HepG2 (cell line): ENCODE data around the gene AHSG. TPM values are rescaled to one million over a fixed set of nuclear protein-coding genes. Genes with fewer than 3 reads are reported as not detected.
A peak's percentile ranks its signal among the peaks of the same experiment; 100 is the strongest.
"Not testable (repeated sequence)": the region's sequence is repeated elsewhere in the genome, so short reads cannot be mapped to it uniquely, and the experiment has no call there.

Experiments
- AHDC1 ChIP-seq: sonication (generic); formaldehyde crosslinking; IDR thresholded peaks from 2 replicates; pipeline ENCODE4 v1.5.1; 2020; ENCODE audit warnings: mild to moderate bottlenecking, missing genetic modification reagents, borderline replicate concordance
- CREM ChIP-seq, 2 experiments: sonication (generic) in 1 of 2; formaldehyde crosslinking in 1 of 2; IDR thresholded peaks; 2 replicates each; pipeline versions ENCODE4 v1.4.0 to v1.6.1; 2016 to 2020; ENCODE audit warnings: antibody characterized with exemption in 1 of 2, mild to moderate bottlenecking in 1 of 2, missing genetic modification reagents in 1 of 2
- FOXK1 ChIP-seq: sonication (generic); formaldehyde crosslinking; IDR thresholded peaks from 2 replicates; pipeline ENCODE4 v1.4.0; 2020; ENCODE audit warnings: low read depth, missing genetic modification reagents, borderline replicate concordance
- GABPA ChIP-seq, 2 experiments: IDR thresholded peaks; 2 replicates each; pipeline ENCODE4 v1.6.1; 2011 to 2016; ENCODE audit warnings: low read depth in 2 of 2, low read length in 1 of 2, missing biosample characterization in 1 of 2, missing genetic modification characterization in 1 of 2
- GABPB1 ChIP-seq: IDR thresholded peaks from 2 replicates; pipeline ENCODE4 v1.6.1; 2016; ENCODE audit warnings: mild to moderate bottlenecking, missing genetic modification reagents, moderate library complexity, missing compliant biosample characterization
- HIVEP1 ChIP-seq: sonication (generic); formaldehyde crosslinking; IDR thresholded peaks from 2 replicates; pipeline ENCODE4 v1.4.0; 2020; ENCODE audit warnings: mild to moderate bottlenecking, missing genetic modification reagents
- HOXA3 ChIP-seq: sonication (generic); formaldehyde crosslinking; IDR thresholded peaks from 2 replicates; pipeline ENCODE4 v1.5.0; 2020; ENCODE audit warnings: missing genetic modification reagents
- JUN ChIP-seq: sonication (generic); formaldehyde crosslinking; IDR thresholded peaks from 2 replicates; pipeline ENCODE4 v1.4.0; 2020; ENCODE audit warnings: mild to moderate bottlenecking, missing genetic modification reagents
- LCORL ChIP-seq, 2 experiments: fragments of 450-650 bp in 1 of 2; sonication (generic) in 1 of 2; formaldehyde crosslinking in 1 of 2; IDR thresholded peaks; 2 replicates each; pipeline versions ENCODE4 v1.5.0 to v1.6.1; 2017 to 2020; ENCODE audit warnings: antibody characterized with exemption in 1 of 2, missing genetic modification reagents in 1 of 2
- NR2F1 ChIP-seq, 2 experiments: fragments of 450-650 bp in 1 of 2; formaldehyde crosslinking in 1 of 2; IDR thresholded peaks; 2 replicates each; pipeline versions ENCODE4 v1.5.0 to v1.6.1; 2016 to 2020; ENCODE audit warnings: mild to moderate bottlenecking in 1 of 2, missing compliant biosample characterization in 1 of 2, missing genetic modification reagents in 1 of 2, moderate library complexity in 1 of 2
- POGK ChIP-seq: sonication (generic); formaldehyde crosslinking; conservative IDR thresholded peaks from 2 replicates; pipeline ENCODE4 v1.8.0; 2022; ENCODE audit warnings: mild to moderate bottlenecking, moderate library complexity, missing genetic modification reagents
- SOX6 ChIP-seq, 2 experiments: fragments of 450-650 bp in 1 of 2; sonication (generic) in 1 of 2; formaldehyde crosslinking in 1 of 2; IDR thresholded peaks; 2 replicates each; pipeline versions ENCODE4 v1.4.0 to v1.6.1; 2017 to 2020; ENCODE audit warnings: antibody characterized with exemption in 1 of 2, mild to moderate bottlenecking in 1 of 2, missing genetic modification reagents in 1 of 2
- TBL1XR1 ChIP-seq: fragments of 150-350 bp; IDR thresholded peaks from 2 replicates; pipeline ENCODE4 v1.6.1; 2014; ENCODE audit warnings: borderline replicate concordance, low read length; ENCODE audit not compliant: partially characterized antibody
- ZMYM3 ChIP-seq: sonication (generic); formaldehyde crosslinking; IDR thresholded peaks from 2 replicates; pipeline ENCODE4 v1.5.1; 2020; ENCODE audit warnings: mild to moderate bottlenecking, missing genetic modification reagents
- ZNF878 ChIP-seq: sonication (generic); formaldehyde crosslinking; IDR thresholded peaks from 2 replicates; pipeline ENCODE4 v1.8.1; 2023; ENCODE audit warnings: mild to moderate bottlenecking, missing genetic modification reagents, moderate library complexity
- ZSCAN9 ChIP-seq: IDR thresholded peaks from 2 replicates; pipeline ENCODE4 v1.6.1; 2016; ENCODE audit warnings: borderline replicate concordance
- polyA plus RNA-seq, 8 experiments: library from polyadenylated mRNA; depleted of rRNA in 3 of 8; stranded (reverse) in 7 of 8; unstranded in 1 of 8; fragments of >200 nt; fragmentation: Illumina TruSeq in 4 of 8; extraction: Trizol in 4 of 8; gene quantifications; 2 replicates each; pipeline versions ENCODE4 v1.2.1 to v1.2.3, GENCODE V29; 2011 to 2016; ENCODE audit warnings: low read depth in 4 of 8, missing spikeins in 1 of 8, mixed read lengths in 1 of 8; ENCODE audit not compliant: insufficient read depth in 1 of 8
- total RNA-seq, 5 experiments: library from RNA; depleted of rRNA; stranded (reverse); fragments of >200 nt; fragmentation: Illumina TruSeq; extraction: Trizol; gene quantifications; 2 replicates each; pipeline ENCODE4 v1.2.3, GENCODE V29; 2016; ENCODE audit warnings: low read depth in 1 of 5
- TF ChIP-seq, protein P1 (sequence below): sonication (generic); formaldehyde crosslinking; IDR thresholded peaks from 2 replicates; pipeline ENCODE4 v1.4.0; 2020; ENCODE audit warnings: missing genetic modification reagents, mild to moderate bottlenecking, borderline replicate concordance

AHSG gene
- total and polyA plus RNA-seq, 2 of the 13 experiments (the other 11 are each of a cell fraction or from before 2014, with no cell fraction given): 2,043 to 19,152 TPM

GRCh38 chr3:186634207-186634606 lies 21.3 kb downstream of the AHSG start (continued):
- TF ChIP-seq ZSCAN9 (CRISPR knock-in tag): peak; percentile 26; the same call in 1 of the 2 replicates
- TF ChIP-seq HOXA3 (CRISPR knock-in tag): peak; percentile 77; the same call in 1 of the 2 replicates
- peak; percentile 55; the same call in 1 of the 2 replicates for TF ChIP-seq HIVEP1 (CRISPR knock-in tag)
- peak; percentile 34; the same call in 1 of the 2 replicates for TF ChIP-seq GABPB1 (CRISPR knock-in tag)
- peak; percentile 84; the same call in 1 of the 2 replicates for TF ChIP-seq AHDC1 (CRISPR knock-in tag)
- TF ChIP-seq ZNF878 (CRISPR knock-in tag): peak; percentile 72; the same call in 1 of the 2 replicates
- TF ChIP-seq LCORL (IDR thresholded peaks at IDR 0.05); GABPA (IDR thresholded peaks at IDR 0.05; ENCODE audit: low read depth, low read length); CREM (CRISPR knock-in tag; IDR thresholded peaks at IDR 0.05); SOX6 (IDR thresholded peaks at IDR 0.05): not testable (repeated sequence)
- TF ChIP-seq LCORL (CRISPR knock-in tag; IDR thresholded peaks at IDR 0.05): peak; percentile 50; the same call in 1 of the 2 replicates
- TF ChIP-seq TBL1XR1: peak; percentile 93
- TF ChIP-seq GABPA (CRISPR knock-in tag; IDR thresholded peaks at IDR 0.05; ENCODE audit: low read depth): peak; percentile 36; the same call in 1 of the 2 replicates
- TF ChIP-seq CREM (IDR thresholded peaks at IDR 0.05): peak; percentile 66; the same call in 1 of the 2 replicates
- 0 out of 2 replicates have a peak, but pooled peaks have one; percentile 72 for TF ChIP-seq POGK (CRISPR knock-in tag)
- TF ChIP-seq SOX6 (CRISPR knock-in tag; IDR thresholded peaks at IDR 0.05): peak; percentile 97
- peak; percentile 92 for TF ChIP-seq FOXK1 (CRISPR knock-in tag)
- peak; percentile 40; the same call in 1 of the 2 replicates for TF ChIP-seq ZMYM3 (CRISPR knock-in tag)
- TF ChIP-seq JUN: 0 out of 2 replicates have a peak, but pooled peaks have one; percentile 56
- TF ChIP-seq, protein P1, sequence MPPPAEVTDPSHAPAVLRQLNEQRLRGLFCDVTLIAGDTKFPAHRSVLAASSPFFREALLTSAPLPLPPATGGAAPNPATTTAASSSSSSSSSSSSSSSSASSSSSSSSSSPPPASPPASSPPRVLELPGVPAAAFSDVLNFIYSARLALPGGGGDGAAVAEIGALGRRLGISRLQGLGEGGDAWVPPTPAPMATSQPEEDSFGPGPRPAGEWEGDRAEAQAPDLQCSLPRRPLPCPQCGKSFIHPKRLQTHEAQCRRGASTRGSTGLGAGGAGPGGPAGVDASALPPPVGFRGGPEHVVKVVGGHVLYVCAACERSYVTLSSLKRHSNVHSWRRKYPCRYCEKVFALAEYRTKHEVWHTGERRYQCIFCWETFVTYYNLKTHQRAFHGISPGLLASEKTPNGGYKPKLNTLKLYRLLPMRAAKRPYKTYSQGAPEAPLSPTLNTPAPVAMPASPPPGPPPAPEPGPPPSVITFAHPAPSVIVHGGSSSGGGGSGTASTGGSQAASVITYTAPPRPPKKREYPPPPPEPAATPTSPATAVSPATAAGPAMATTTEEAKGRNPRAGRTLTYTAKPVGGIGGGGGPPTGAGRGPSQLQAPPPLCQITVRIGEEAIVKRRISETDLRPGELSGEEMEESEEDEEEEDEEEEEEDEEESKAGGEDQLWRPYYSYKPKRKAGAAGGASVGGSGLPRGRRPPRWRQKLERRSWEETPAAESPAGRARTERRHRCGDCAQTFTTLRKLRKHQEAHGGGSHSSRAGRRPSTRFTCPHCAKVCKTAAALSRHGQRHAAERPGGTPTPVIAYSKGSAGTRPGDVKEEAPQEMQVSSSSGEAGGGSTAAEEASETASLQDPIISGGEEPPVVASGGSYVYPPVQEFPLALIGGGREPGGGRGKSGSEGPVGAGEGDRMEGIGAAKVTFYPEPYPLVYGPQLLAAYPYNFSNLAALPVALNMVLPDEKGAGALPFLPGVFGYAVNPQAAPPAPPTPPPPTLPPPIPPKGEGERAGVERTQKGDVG (CRISPR knock-in tag): 0 out of 2 replicates have a peak, but pooled peaks have one; percentile 48
- peak; percentile 98 to 99 for TF ChIP-seq NR2F1 (CRISPR knock-in tag; IDR thresholded peaks at IDR 0.05)
